OCI-LY7 (cell line): ENCODE data around the gene DNM3.

Source experiments
- EZH2phosphoT487 ChIP-seq: fragments of 200-600 bp; sonication (generic); IDR thresholded peaks from 2 replicates; pipeline ENCODE4 v1.6.1; 2018; ENCODE audit warnings: low read depth, borderline replicate concordance, mild to moderate bottlenecking, mixed run types, antibody characterized with exemption, low read length, moderate library complexity, mixed read lengths
- TF ChIP-seq, protein P1 (sequence below): fragments of 200-600 bp; sonication (generic); conservative IDR thresholded peaks from 2 replicates; pipeline ENCODE4 v1.5.1; 2014; ENCODE audit warnings: mild to moderate bottlenecking, antibody characterized with exemption, low read length, moderate library complexity, mixed read lengths

DNA sequence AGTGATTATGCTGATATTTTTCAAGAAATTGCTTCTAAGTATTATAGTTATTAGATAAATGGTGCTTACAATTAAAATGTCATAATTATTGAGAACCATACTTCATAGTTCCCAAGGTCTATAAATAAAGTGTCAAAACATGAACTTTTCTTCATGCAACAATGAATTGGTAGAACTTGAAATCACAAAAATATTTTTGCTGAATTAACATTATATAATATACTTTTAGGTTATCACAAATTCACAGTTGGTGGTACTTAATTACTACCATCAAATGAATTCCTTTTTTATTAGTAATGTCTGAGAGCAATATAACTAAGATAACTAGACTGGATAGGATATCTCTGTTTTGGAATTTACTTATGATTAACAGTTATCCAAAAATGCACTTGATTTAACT is 4.7 kb downstream of the DNM3 start:
- TF ChIP-seq, protein P1, sequence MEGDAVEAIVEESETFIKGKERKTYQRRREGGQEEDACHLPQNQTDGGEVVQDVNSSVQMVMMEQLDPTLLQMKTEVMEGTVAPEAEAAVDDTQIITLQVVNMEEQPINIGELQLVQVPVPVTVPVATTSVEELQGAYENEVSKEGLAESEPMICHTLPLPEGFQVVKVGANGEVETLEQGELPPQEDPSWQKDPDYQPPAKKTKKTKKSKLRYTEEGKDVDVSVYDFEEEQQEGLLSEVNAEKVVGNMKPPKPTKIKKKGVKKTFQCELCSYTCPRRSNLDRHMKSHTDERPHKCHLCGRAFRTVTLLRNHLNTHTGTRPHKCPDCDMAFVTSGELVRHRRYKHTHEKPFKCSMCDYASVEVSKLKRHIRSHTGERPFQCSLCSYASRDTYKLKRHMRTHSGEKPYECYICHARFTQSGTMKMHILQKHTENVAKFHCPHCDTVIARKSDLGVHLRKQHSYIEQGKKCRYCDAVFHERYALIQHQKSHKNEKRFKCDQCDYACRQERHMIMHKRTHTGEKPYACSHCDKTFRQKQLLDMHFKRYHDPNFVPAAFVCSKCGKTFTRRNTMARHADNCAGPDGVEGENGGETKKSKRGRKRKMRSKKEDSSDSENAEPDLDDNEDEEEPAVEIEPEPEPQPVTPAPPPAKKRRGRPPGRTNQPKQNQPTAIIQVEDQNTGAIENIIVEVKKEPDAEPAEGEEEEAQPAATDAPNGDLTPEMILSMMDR = no peak
- no peak for TF ChIP-seq EZH2phosphoT487
